Endothelial cell of umbilical vein (primary cell): ENCODE data around the gene CXCL3. TPM values are rescaled to one million over a fixed set of nuclear protein-coding genes. Genes with fewer than 3 reads are reported as not detected.

ENCODE experiments used
- BruUV-seq: library from RNA; stranded (reverse); fragments of 400-500 nt; replicated peaks from 2 replicates; lab custom pipeline; 2021; lab: Mats Ljungman, UMichigan
- CTCF ChIA-PET: fragments of 300-600, 350-600 bp; sonication (Branson Sonifier 250); formaldehyde crosslinking; loops from one replicate; lab custom pipeline; 2021; ENCODE audit warnings: antibody characterized with exemption, inconsistent platforms; lab: Charles Lee
- POLR2A ChIA-PET: fragments of 300-600, 350-600 bp; sonication (Branson Sonifier 250); formaldehyde crosslinking; loops from one replicate; lab custom pipeline; 2021; ENCODE audit warnings: antibody characterized with exemption, inconsistent platforms; lab: Charles Lee
- DNase-seq: peaks from one replicate; pipeline ENCODE4 v3.0.0-alpha.2; 2011; ENCODE audit warnings: low read depth, low spot score
- FAIRE-seq: peaks from 2 replicates; lab custom pipeline; 2011; peaks lifted over from hg19 to GRCh38; lab: Jason Lieb, UNC
- H2AFZ ChIP-seq: 2 replicates; pipeline ENCODE4 v1.6.0; 2012; ENCODE audit warnings: low read depth, low read length, control low read depth, inconsistent platforms
- H3K27ac ChIP-seq: 2 replicates; pipeline ENCODE4 v1.5.1; 2011; ENCODE audit warnings: low read depth, mild to moderate bottlenecking, control low read depth, low read length, moderate library complexity; ENCODE audit not compliant: insufficient read depth
- H3K27me3 ChIP-seq, 2 experiments: 2 replicates each; pipeline versions ENCODE4 v1.6.0 to v1.6.1; 2011; ENCODE audit warnings: low read length in 2 of 2, mixed read lengths in 1 of 2; ENCODE audit not compliant: control insufficient read depth in 2 of 2, insufficient read depth in 2 of 2
- H3K36me3 ChIP-seq, 2 experiments: 2 replicates in 1 of 2; 3 replicates in 1 of 2; pipeline ENCODE4 v1.5.1; 2011; ENCODE audit warnings: low read length in 2 of 2, mild to moderate bottlenecking in 1 of 2, moderate library complexity in 1 of 2; ENCODE audit not compliant: control insufficient read depth in 2 of 2, insufficient read depth in 2 of 2; ENCODE audit errors: extremely low read depth in 1 of 2
- H3K4me1 ChIP-seq: 3 replicates; pipeline ENCODE4 v1.5.1; 2011; ENCODE audit warnings: mild to moderate bottlenecking, low read length; ENCODE audit not compliant: control insufficient read depth, insufficient read depth; ENCODE audit errors: extremely low read depth
- H3K4me2 ChIP-seq: 2 replicates; pipeline ENCODE4 v1.6.1; 2011; ENCODE audit warnings: low read length, control low read depth, mixed read lengths; ENCODE audit not compliant: insufficient read depth
- H3K4me3 ChIP-seq, 3 experiments: fragments of 200-600 bp in 1 of 3; sonication (generic), shearing (Covaris generic) in 1 of 3; replicated peaks in 1 of 3; 2 replicates each; pipeline ENCODE4 v1.5.1; 2011 to 2016; ENCODE audit warnings: control low read depth in 3 of 3, low read length in 3 of 3, mild to moderate bottlenecking in 2 of 3, inconsistent platforms in 1 of 3, low read depth in 1 of 3, moderate library complexity in 1 of 3; ENCODE audit not compliant: insufficient read depth in 1 of 3
- H3K79me2 ChIP-seq: 2 replicates; pipeline ENCODE4 v1.6.0; 2012; ENCODE audit warnings: low read length, inconsistent platforms; ENCODE audit not compliant: control insufficient read depth, insufficient read depth
- H3K9ac ChIP-seq: replicated peaks from 2 replicates; pipeline ENCODE3; 2011; ENCODE audit warnings: low read length, control low read depth; ENCODE audit not compliant: insufficient read depth; ENCODE audit errors: extremely low read depth
- H3K9me1 ChIP-seq: replicated peaks from 3 replicates; pipeline ENCODE4 v1.6.0; 2011; ENCODE audit warnings: mild to moderate bottlenecking, low read length; ENCODE audit not compliant: control insufficient read depth, insufficient read depth; ENCODE audit errors: extremely low read depth
- H3K9me3 ChIP-seq: replicated peaks from 2 replicates; pipeline ENCODE4 v1.5.1; 2012; ENCODE audit warnings: low read length, inconsistent platforms; ENCODE audit not compliant: control insufficient read depth, insufficient read depth
- H4K20me1 ChIP-seq: replicated peaks from 2 replicates; pipeline ENCODE3; 2011; ENCODE audit warnings: mild to moderate bottlenecking, low read length; ENCODE audit not compliant: control insufficient read depth, insufficient read depth; ENCODE audit errors: extremely low read depth
- CTCF ChIP-seq, 2 donors: IDR thresholded peaks; 1 replicate in 1 of 2; 2 replicates in 1 of 2; pipeline ENCODE4 v1.5.1; 2011; ENCODE audit warnings: low read length in 2 of 2, mild to moderate bottlenecking in 2 of 2, moderate library complexity in 2 of 2, control low read depth in 1 of 2, inconsistent platforms in 1 of 2, low read depth in 1 of 2; ENCODE audit not compliant: insufficient read depth in 1 of 2; ENCODE audit errors: extremely low read depth in 1 of 2
- EZH2 ChIP-seq: IDR thresholded peaks from 2 replicates; pipeline ENCODE4 v1.6.1; 2012; ENCODE audit warnings: borderline replicate concordance, low read depth, mild to moderate bottlenecking, moderate library complexity, low read length, inconsistent platforms; ENCODE audit not compliant: severe bottlenecking
- FOS ChIP-seq: IDR thresholded peaks from 2 replicates; pipeline ENCODE4 v1.6.1; 2011; ENCODE audit warnings: mild to moderate bottlenecking, low read length, moderate library complexity, borderline replicate concordance; ENCODE audit not compliant: insufficient read depth
- GATA2 ChIP-seq: IDR thresholded peaks from 2 replicates; pipeline ENCODE4 v1.7.0; 2011; ENCODE audit warnings: low read depth, mild to moderate bottlenecking, moderate library complexity, mixed read lengths, low read length; ENCODE audit not compliant: insufficient read length, insufficient read depth
- JUN ChIP-seq: IDR thresholded peaks from 2 replicates; pipeline ENCODE4 v1.6.1; 2011; ENCODE audit warnings: borderline replicate concordance, low read depth; ENCODE audit not compliant: insufficient read length, insufficient read depth
- MAX ChIP-seq: IDR thresholded peaks from 2 replicates; pipeline ENCODE4 v1.6.1; 2011; ENCODE audit not compliant: insufficient read depth, insufficient read length
- MYC ChIP-seq: IDR thresholded peaks from one replicate; pipeline ENCODE4 v1.6.1; 2011; ENCODE audit warnings: mild to moderate bottlenecking, low read depth, low read length
- POLR2A ChIP-seq: IDR thresholded peaks from 2 replicates; pipeline ENCODE4 v1.6.1; 2012; ENCODE audit warnings: low read depth, mild to moderate bottlenecking, control low read depth, low read length
- POLR2AphosphoS5 ChIP-seq: IDR thresholded peaks from 2 replicates; pipeline ENCODE4 v1.6.1; 2012; ENCODE audit warnings: low read depth, mild to moderate bottlenecking, control low read depth, low read length, moderate library complexity; ENCODE audit not compliant: insufficient read depth
- dilution Hi-C: fragments of 300-500 bp; cut with MboI; formaldehyde crosslinking; loops from one replicate; pipeline ENCODE4 v1.15.0; 2019; ENCODE audit warnings: low sequenced_read_pairs; ENCODE audit not compliant: extremely low pct_ligation_motif_present
- intact Hi-C: fragments of 100-400 bp; cut with micrococcal nuclease; formaldehyde crosslinking; loops from one replicate; pipeline ENCODE4 v1.10.0; 2022
- polyA plus RNA-seq, 4 experiments: library from polyadenylated mRNA; depleted of rRNA in 3 of 4; stranded (reverse) in 3 of 4; unstranded in 1 of 4; fragments of >200 nt; gene quantifications; 2 replicates each; pipeline versions ENCODE4 v1.2.1 to v1.2.3, GENCODE V29; 2011 to 2012; ENCODE audit warnings: missing spikeins in 1 of 4
- total RNA-seq: library from RNA; stranded (reverse); gene quantifications from 2 replicates; pipeline ENCODE4 v1.2.3, GENCODE V29; 2021

Gene CXCL3
- total and polyA plus RNA-seq, 2 donors (not counting 3 experiments of a cell fraction or from before 2014, with no cell fraction given) = 1.1 to 1.3 TPM

- DNase-seq (no peak), FAIRE-seq (no peak)
- intact Hi-C loops (no loop called here), dilution Hi-C loops (no loop called here)
- ChIA-PET CTCF (interaction anchor here (1.7 kb wide), 1 partner anchor 49 kb away, joined by 5 read pairs; the partner anchor contains the start of gene CXCL3), POLR2A (no interaction called here)
- no peaks in the 10 kb centered on the region for H3K79me2 ChIP-seq
- H3K9me1 ChIP-seq = no peaks in the 10 kb centered on the region
- no peak overlapping the region for H3K9ac ChIP-seq
- H3K27ac ChIP-seq = no peak overlapping the region
- H4K20me1 ChIP-seq = no peaks in the 10 kb centered on the region
- no peak overlapping the region for H3K4me3 ChIP-seq
- TF ChIP-seq MAX (no peak), FOS (no peak), POLR2A (no peak), CTCF (IDR thresholded peaks at IDR 0.05; ENCODE audit: extremely low read depth in 1 of 2, insufficient read depth in 1 of 2, low read depth in 1 of 2, low read length in 2 of 2) (no peak), POLR2AphosphoS5 (no peak), EZH2 (no peak), GATA2 (no peak), JUN (no peak), MYC (no peak)
- no peaks in the 10 kb centered on the region for H3K27me3 ChIP-seq
- no peaks in the 10 kb centered on the region for H3K36me3 ChIP-seq
- no TSS peak for BruUV-seq
- H3K4me1 ChIP-seq = no peaks in the 10 kb centered on the region
- H2AFZ ChIP-seq = no peak overlapping the region
- no peaks in the 10 kb centered on the region for H3K9me3 ChIP-seq
- no peak overlapping the region for H3K4me2 ChIP-seq
These were observed 49.0 kb upstream of the CXCL3 start for GRCh38 chr4:74087481-74087880.
